ENCODE results near the gene CYLC2.

The CYLC2 gene, protein sequence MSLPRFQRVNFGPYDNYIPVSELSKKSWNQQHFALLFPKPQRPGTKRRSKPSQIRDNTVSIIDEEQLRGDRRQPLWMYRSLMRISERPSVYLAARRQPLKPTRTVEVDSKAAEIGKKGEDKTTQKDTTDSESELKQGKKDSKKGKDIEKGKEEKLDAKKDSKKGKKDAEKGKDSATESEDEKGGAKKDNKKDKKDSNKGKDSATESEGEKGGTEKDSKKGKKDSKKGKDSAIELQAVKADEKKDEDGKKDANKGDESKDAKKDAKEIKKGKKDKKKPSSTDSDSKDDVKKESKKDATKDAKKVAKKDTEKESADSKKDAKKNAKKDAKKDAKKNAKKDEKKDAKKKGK
- total RNA-seq, result 0 to 1.4 (median 0) reads per million in 17 experiments

DNA sequence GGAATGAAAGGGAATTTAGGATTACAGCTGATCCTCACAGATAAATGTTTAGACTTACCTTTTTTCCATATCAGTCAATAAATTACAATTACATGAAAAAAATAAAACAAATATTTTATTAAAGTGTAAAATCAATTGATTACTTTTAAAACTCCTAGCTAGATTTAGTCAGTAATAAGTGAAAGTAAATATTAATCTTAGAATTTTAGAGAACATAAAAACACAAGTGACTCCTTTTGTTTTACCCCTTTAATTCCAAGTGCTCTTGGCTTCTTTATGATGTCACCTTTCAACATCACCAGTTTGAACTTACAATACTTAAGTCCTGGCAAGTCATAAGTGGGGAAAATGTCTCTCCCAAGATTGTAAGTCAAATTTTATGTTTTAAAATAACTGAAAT lies at the start of gene CYLC2:
Gene CYLC2, plus strand, starts transcription at position 301 of the 400 bp plus-strand sequence. Its CDS starts 48 bp downstream, at position 349.
- no peak for DNase-seq

DNA sequence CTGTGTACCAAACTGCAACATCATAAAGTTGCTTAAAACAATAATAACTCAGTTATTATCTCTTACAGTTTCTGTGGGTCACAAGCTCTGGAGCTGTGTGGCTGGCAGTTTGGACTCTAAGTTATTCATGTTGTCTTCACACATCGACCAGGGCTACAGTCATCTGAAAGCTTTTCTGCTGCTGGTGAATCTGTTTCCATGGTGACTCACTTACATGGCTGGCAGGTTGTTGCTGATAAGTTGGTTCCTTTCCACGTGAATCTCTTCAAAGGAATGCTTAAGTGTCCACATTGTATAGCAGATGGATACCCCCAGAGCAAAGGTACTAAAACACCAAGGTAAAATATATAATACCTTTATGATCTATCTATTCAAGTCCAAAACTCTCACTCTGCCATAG lies 44.8 kb upstream of the CYLC2 start:
- DNase-seq, result no peak

DNA sequence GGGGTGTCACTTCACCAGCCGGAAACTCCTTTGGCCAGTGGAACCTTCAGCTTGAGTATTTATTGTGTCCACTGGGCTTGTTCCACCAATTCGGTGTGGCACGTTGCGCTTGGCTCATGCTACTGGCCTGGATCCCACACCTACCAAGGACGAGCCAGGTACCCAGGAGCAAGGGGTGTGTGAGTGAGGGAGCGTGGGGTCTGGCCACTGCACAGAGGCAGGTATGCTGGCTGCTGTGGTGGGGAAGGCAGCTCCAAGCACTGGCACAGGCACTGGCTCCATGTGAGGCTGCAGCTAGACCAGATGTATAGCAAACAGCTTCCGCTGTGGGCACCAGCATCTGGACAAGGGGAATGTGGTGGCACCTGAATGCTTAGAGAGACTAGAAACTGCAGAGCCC lies 28.1 kb upstream of the CYLC2 start:
- no peak for DNase-seq

DNA sequence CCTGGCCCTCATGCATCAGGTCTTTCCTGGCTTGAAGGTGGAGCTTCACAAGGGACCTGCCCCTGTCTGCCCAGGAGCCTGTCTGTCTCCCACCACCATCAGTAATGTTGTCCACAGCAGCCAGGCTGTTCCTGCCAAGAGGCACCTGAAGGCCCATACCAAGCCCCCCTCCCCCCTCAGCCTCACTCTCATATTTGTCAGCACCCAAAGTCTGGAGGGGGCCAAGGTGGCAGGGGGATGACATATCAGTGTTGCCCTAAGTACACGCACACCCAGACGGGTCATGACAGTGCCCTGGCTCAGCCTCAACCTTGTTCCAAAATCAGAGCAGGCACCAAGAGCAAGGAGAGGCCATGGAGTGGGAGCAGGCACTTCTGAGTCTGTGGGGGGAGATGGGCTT lies 27.2 kb upstream of the CYLC2 start:
- DNase-seq, result no peak

DNA sequence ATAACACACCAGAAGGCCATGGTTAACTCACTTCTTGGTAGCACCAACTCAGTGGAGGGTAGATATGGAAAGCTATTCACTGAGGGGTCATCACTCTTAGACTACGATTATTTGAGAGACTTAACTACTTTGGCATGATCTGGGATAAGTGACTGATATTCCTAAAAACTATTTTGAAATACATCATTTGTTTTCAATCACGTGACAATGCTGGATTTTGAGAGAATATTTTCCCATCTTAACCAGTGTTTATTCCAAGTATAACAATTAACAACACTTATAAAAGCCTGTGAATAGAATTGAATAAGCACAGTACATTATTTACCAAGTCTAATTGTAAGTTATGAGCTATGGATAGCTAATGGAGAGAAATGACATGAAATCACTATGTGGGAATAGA lies 22.4 kb upstream of the CYLC2 start:
- no peak for DNase-seq

DNA sequence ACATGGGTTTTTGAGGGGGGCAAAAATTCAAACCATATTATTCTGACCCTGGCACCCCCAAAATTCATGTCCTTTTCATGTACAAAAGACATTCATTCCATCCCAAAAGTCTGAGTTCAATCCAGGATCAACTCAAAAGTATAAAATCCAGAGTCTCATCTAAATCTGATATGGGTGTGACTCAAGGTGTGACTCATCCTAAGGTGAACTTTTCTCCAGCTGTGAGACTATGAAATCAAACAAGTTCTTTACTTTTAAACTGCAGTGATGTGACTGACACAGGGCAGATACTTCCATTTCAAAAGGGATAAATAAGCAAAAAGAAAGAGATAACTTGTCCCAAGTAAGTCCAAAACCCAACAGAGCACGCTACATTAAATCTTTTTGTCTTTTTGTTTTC lies 20.6 kb upstream of the CYLC2 start:
- no peak for DNase-seq

DNA sequence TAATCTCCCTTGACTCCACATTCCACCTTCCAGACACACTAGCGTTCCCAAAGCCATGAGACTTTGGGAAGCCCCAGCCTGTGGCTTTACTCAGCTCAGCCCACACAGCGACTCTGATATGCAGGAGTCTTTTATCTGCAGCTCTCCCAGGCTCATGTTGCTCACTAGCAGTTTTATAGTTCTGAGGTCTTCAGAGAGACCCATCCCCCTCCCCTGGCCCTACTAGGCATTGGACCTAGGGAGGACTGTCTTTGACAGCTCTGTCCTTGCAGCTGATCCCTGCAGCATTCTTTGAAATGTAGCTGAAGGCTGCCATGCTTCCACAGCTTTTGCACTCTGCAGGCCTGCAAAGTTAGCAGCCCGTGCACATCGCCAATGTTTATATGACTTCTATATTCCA lies 19.9 kb upstream of the CYLC2 start:
- no peak for DNase-seq

DNA sequence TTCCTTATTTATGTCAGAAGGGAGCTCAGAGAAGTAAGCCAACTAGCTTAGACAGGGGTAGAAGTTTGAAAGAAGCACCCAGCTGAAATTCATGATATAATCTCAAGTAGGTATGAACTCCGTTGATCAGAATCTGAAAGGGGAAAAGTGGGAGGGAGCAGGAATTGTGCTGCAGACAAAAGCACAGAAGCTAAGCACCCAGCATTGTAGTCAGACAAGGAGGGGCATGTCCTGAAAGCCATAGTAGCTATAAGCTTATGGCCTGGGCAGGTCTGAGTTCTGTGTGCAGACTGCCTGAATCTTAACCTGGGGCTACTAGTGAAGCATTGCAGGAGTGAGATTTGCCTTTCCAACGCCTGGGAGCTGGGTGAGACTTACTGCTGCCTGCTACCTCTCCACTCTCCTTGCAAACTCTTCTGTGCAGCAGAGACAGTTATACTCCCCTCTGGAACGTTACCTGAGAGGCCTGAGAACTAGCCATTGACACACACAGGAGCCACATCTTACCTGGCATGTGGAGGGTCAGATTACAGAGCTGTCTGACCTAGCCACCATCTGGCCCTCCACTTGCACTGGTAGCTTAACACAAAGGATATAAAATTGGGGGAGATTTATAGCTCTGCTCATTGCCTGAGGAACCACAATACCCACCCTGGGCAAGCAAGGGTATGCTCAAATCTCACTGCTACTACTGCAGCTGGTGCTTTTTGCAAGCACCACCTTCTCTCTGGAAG lies 9.8 kb upstream of the CYLC2 start:
- DNase-seq, result no peak

DNA sequence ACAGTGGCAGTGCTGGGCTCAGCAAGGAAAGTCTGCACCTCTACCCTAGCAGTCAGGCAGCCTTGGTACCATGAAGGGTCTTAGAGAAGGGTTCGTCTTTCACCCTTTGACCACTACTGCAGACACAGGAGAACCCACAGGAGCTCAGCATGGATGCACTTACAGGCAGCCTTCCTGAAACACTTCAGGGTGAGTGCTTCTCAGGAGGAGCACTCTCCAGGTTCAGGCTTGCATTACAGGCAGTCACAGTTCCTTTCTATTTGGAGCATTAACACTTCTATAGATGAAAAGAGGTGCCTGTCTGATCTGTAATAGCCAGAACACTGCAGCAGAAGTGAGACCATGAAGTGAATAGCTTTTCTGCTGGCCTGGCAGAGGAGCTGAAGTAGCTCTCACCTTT lies 8.7 kb upstream of the CYLC2 start:
- DNase-seq, result no peak

DNA sequence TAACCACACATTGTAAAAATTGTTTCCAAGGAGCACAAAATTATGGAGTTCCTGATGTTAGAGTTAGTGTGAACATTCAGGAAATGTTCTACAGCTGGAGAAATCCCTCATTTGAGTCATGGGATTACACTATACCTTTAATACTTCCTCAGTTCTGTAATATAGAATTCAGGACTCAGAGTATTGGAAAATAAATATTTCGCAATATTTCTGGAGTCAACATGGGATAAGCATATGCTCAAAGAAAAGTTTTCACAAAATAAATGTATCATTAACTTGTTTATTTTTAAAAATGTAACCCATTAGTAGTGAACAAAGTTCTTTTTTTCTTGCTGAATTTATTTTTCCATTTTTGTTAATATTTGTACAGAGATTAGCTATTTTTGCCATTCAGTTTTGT lies 8.6 kb downstream of the CYLC2 start:
- no peak for DNase-seq

DNA sequence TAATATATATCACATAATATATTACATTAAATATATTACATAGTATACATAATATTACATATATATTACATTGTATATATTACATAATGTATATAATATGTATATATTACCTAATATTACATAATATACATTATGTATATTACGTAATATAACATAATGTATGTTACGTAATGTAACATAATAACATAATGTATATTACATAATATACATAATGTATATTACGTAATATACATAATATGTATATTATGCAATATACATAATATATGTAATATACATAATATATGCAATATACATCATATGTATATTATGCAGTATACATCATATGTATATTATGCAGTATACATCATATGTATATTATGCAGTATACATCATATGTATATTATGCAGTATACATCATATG lies 19.1 kb downstream of the CYLC2 start:
- no peak for DNase-seq

DNA sequence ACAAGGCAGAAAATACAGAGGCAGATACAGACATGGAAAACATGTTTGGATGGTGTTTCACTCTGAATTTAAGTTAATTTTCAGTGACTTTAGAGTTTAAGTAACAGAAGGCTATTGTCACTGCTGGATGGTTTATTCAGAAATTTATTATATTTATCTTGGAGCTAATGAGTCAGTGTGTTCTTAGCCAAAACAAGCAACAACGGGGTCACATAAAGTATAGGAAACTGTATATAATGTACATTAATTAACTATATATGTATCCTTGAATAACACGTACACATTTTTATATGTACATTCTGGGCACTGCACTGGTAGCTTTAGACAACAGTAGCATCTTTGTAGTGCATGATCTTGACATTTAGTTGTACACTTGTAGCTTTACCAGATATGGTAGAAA lies 30.7 kb downstream of the CYLC2 start:
- no peak for DNase-seq

DNA sequence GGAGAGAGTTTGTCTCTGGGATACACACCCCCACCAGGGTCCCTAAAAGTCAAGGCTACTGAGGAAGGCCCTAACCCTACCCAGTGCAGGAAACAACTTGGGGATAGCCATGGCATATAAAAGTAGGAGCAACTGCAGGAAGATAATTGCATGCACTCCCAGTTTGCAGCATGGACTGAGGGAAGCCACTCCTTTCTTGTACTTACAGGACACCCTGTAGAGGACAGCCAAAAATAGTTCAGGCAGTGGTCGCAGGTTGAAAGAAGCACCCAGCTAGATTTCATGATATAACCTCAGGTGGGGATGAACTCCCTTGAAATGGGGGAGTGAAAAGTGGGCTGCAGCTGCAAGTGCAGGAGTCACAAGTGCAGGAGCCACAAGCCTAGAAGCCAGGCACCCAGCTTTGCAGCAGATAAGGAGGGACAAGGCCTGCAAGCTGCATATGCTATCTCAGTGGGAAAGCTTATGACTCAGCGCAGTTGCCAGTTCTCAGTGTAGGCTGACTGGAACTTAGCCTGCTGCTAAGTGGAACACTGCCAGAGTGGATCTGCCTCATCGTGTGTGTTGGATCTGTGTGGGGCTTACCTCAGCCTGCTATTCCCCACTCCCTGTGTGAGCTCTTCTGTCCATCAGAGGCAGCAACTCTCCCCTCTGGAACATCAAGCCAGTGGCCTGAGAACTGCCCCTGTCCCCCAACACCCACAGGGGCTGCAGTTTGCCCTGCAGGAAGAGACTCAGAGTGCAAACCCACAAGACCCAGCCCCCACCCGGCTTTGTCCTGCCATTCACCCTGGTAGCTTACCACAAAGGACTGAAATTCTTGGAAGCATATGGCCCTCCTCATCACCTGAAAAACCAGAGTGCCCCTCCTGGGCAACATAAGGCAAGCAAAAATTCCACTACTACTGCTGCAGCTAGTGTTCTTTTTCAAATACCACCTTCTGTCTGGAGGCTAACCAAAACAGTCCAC lies 42.7 kb downstream of the CYLC2 start:
- no peak for DNase-seq

DNA sequence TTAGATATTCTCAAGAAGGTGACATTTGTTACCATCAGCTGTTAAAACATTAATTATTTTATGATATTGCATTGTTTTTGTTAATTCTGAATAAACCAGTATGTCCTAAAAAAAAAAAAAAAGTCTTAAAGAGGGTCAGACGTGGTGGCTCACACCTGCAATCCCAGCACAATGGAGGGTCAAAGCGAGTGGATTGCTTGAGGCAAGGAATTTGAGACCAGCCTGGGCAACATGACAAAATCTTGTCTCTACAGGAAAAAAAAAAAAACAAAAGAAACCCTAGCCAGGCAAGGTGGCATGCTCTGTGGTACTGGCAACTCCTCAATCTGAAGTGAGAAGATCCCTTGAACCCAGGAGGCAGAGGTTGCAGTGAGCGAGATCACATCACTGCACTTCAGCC lies 46.8 kb downstream of the CYLC2 start:
- DNase-seq, result no peak

Data from suppressor macrophage (primary cell).